CD14-positive monocyte (primary cell): Measurements from ENCODE around the gene ARID1B. TPM values are rescaled to one million over a fixed set of nuclear protein-coding genes. Genes with fewer than 3 reads are reported as not detected.

Experiments
- DNase-seq, 3 donors: peaks; one replicate each; pipeline ENCODE4 v3.0.0-alpha.2; 2011 to 2022
- H2AFZ ChIP-seq: 2 replicates; pipeline ENCODE4 v1.6.0; 2012; ENCODE audit warnings: mild to moderate bottlenecking, low read depth, low read length, inconsistent platforms; ENCODE audit not compliant: insufficient read depth, poor library complexity, severe bottlenecking
- H3K27ac ChIP-seq, 2 donors: 1 replicate in 1 of 2; 2 replicates in 1 of 2; pipeline ENCODE4 v1.5.1; 2012 to 2013; ENCODE audit warnings: low read length in 2 of 2, control low read depth in 1 of 2, inconsistent platforms in 1 of 2, low read depth in 1 of 2, mild to moderate bottlenecking in 1 of 2
- H3K27me3 ChIP-seq, 2 donors: one replicate each; pipeline versions ENCODE4 v1.6.0 to v1.6.1; 2011 to 2013; ENCODE audit warnings: low read length in 2 of 2; ENCODE audit not compliant: control insufficient read depth in 2 of 2, insufficient read depth in 2 of 2
- H3K36me3 ChIP-seq, 2 donors: replicated peaks in 1 of 2; 1 replicate in 1 of 2; 2 replicates in 1 of 2; pipeline versions ENCODE4 v1.5.1 to v1.6.1; 2012 to 2013; ENCODE audit warnings: low read length in 2 of 2, control low read depth in 1 of 2, inconsistent platforms in 1 of 2, mild to moderate bottlenecking in 1 of 2; ENCODE audit not compliant: insufficient read depth in 2 of 2, control insufficient read depth in 1 of 2
- H3K4me1 ChIP-seq, 2 donors: 1 replicate in 1 of 2; 2 replicates in 1 of 2; pipeline versions ENCODE4 v1.5.1 to v1.6.1; 2012 to 2013; ENCODE audit warnings: low read length in 2 of 2, control low read depth in 1 of 2, inconsistent platforms in 1 of 2, mild to moderate bottlenecking in 1 of 2, moderate library complexity in 1 of 2; ENCODE audit not compliant: insufficient read depth in 2 of 2, control insufficient read depth in 1 of 2
- H3K4me2 ChIP-seq: replicated peaks from 2 replicates; pipeline ENCODE3; 2012; ENCODE audit warnings: low read length, moderate library complexity, mild to moderate bottlenecking; ENCODE audit not compliant: poor library complexity, severe bottlenecking; ENCODE audit errors: extremely low read depth
- H3K4me3 ChIP-seq, 3 experiments: fragments of 200-600 bp in 1 of 3; sonication (generic) in 1 of 3; replicated peaks in 1 of 3; 1 replicate in 2 of 3; 2 replicates in 1 of 3; pipeline ENCODE4 v1.5.1; 2011 to 2013; ENCODE audit warnings: low read length in 3 of 3, mild to moderate bottlenecking in 3 of 3, control low read depth in 2 of 3, low read depth in 2 of 3, inconsistent platforms in 1 of 3, moderate library complexity in 1 of 3
- H3K79me2 ChIP-seq: 2 replicates; pipeline ENCODE4 v1.6.0; 2012; ENCODE audit warnings: mild to moderate bottlenecking, control low read depth, inconsistent platforms, low read length, moderate library complexity; ENCODE audit not compliant: insufficient read depth
- H3K9ac ChIP-seq: 2 replicates; pipeline ENCODE4 v1.6.0; 2017; ENCODE audit warnings: low read length, mild to moderate bottlenecking; ENCODE audit not compliant: insufficient read depth, poor library complexity, severe bottlenecking
- H3K9me3 ChIP-seq, 2 donors: replicated peaks in 1 of 2; 1 replicate in 1 of 2; 2 replicates in 1 of 2; pipeline versions ENCODE4 v1.5.1 to v1.6.1; 2012 to 2013; ENCODE audit warnings: low read length in 2 of 2, control low read depth in 1 of 2; ENCODE audit not compliant: control insufficient read depth in 1 of 2, insufficient read depth in 1 of 2
- H4K20me1 ChIP-seq: 2 replicates; pipeline ENCODE4 v1.6.0; 2012; ENCODE audit warnings: mild to moderate bottlenecking, low read length, control low read depth, moderate library complexity; ENCODE audit not compliant: insufficient read depth
- H3K27ac Mint-ChIP-seq, 7 donors: one replicate each; pipeline ENCODE4 v1.8.0; 2020; ENCODE audit warnings: mild to moderate bottlenecking in 7 of 7, mixed read lengths in 7 of 7, moderate library complexity in 6 of 7, inconsistent platforms in 2 of 7
- H3K27me3 Mint-ChIP-seq, 3 donors: one replicate each; pipeline ENCODE4 v1.8.0; 2021 to 2022; ENCODE audit warnings: low read depth in 3 of 3, mild to moderate bottlenecking in 3 of 3, mixed read lengths in 3 of 3, moderate library complexity in 3 of 3, inconsistent platforms in 1 of 3
- H3K36me3 Mint-ChIP-seq, 2 donors: one replicate each; pipeline ENCODE4 v1.8.0; 2020; ENCODE audit warnings: mixed read lengths in 2 of 2, inconsistent platforms in 1 of 2, mild to moderate bottlenecking in 1 of 2
- H3K4me1 Mint-ChIP-seq: one replicate; pipeline ENCODE4 v1.8.0; 2020; ENCODE audit warnings: mild to moderate bottlenecking, mixed read lengths
- H3K4me3 Mint-ChIP-seq, 2 donors: one replicate each; pipeline ENCODE4 v1.8.0; 2020; ENCODE audit warnings: mild to moderate bottlenecking in 2 of 2, mixed read lengths in 2 of 2, moderate library complexity in 1 of 2
- H3K9me3 Mint-ChIP-seq, 7 donors: one replicate each; pipeline ENCODE4 v1.8.0; 2020 to 2022; ENCODE audit warnings: mixed read lengths in 7 of 7, mild to moderate bottlenecking in 6 of 7, moderate library complexity in 6 of 7, inconsistent platforms in 2 of 7
- WGBS: methylation state at CpG from one replicate; pipeline ENCODE4 v1.1.5; 2013; ENCODE audit warnings: missing lambda C conversion rate; ENCODE audit not compliant: insufficient coverage; 5-methylcytosine and 5-hydroxymethylcytosine counted together
- intact Hi-C, 2 donors: fragments of 100-400 bp; cut with micrococcal nuclease; formaldehyde crosslinking; loops; one replicate each; pipeline versions ENCODE4 v1.15.0 to v1.15.1; 2023
- polyA plus RNA-seq, 3 donors: library from polyadenylated mRNA; depleted of rRNA in 1 of 3; unstranded in 2 of 3; stranded (reverse) in 1 of 3; fragments of 300-500 nt in 2 of 3; fragments of >200 nt in 1 of 3; fragmentation: Illumina TruSeq in 2 of 3; gene quantifications; 1 replicate in 2 of 3; 2 replicates in 1 of 3; pipeline ENCODE4 v1.2.3, GENCODE V29; 2012 to 2021
- TF ChIP-seq, protein P1 (sequence below): fragments of 200-600 bp; IDR thresholded peaks from one replicate; pipeline ENCODE4 v1.8.0; 2022; ENCODE audit warnings: antibody characterized with exemption, mild to moderate bottlenecking

Gene ARID1B
- polyA plus RNA-seq, 3 donors = 3.2 to 22.1 (median 3.8) TPM

DNA sequence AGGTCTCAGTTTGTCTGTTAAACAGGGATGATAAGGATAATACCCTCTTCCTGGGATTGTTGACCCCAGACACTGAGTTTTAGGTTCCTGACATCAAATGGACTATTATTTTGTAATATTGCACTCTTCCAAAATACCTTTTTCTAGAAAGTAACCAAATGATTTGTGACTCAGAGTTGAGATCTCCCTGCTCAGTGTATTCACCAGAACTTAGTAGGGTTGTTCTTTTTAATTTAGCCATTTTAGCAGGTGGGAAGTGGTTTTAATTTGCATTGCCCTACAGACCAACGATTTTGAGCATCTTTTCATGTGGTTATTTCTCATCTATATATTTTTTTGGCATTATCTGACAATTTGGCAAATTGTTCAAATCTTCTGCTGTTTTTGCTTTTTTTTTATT is 471.1 kb downstream of the ARID1B start:
- no peaks in the 10 kb centered on the region for H3K4me1 Mint-ChIP-seq
- no peak overlapping the region for H3K4me3 Mint-ChIP-seq
- intact Hi-C loops = no loop called here
- no peak overlapping the region for H3K4me2 ChIP-seq
- no peak overlapping the region for H3K27ac Mint-ChIP-seq
- H3K4me3 ChIP-seq = no peak overlapping the region
- no peak overlapping the region for H3K9ac ChIP-seq
- H3K27me3 Mint-ChIP-seq = peaks cover 3 to 6% (median 3%) of the 10 kb centered on the region in 3 donors
- no peaks in the 10 kb centered on the region for H4K20me1 ChIP-seq
- WGBS = no CpG with 5 or more reads among the region's 1 CpG
- H3K36me3 ChIP-seq = no peaks in the 10 kb centered on the region
- H3K4me1 ChIP-seq = no peaks in the 10 kb centered on the region
- no peak overlapping the region for H3K27ac ChIP-seq
- H3K27me3 ChIP-seq = no peaks in the 10 kb centered on the region
- TF ChIP-seq, protein P1, sequence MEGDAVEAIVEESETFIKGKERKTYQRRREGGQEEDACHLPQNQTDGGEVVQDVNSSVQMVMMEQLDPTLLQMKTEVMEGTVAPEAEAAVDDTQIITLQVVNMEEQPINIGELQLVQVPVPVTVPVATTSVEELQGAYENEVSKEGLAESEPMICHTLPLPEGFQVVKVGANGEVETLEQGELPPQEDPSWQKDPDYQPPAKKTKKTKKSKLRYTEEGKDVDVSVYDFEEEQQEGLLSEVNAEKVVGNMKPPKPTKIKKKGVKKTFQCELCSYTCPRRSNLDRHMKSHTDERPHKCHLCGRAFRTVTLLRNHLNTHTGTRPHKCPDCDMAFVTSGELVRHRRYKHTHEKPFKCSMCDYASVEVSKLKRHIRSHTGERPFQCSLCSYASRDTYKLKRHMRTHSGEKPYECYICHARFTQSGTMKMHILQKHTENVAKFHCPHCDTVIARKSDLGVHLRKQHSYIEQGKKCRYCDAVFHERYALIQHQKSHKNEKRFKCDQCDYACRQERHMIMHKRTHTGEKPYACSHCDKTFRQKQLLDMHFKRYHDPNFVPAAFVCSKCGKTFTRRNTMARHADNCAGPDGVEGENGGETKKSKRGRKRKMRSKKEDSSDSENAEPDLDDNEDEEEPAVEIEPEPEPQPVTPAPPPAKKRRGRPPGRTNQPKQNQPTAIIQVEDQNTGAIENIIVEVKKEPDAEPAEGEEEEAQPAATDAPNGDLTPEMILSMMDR = no peak
- no peaks in the 10 kb centered on the region for H3K79me2 ChIP-seq
- peaks cover 0 to 3% of the 10 kb centered on the region in 2 donors for H3K9me3 ChIP-seq
- H3K9me3 Mint-ChIP-seq = peaks cover 3 to 16% (median 9%) of the 10 kb centered on the region in 7 donors
- H3K36me3 Mint-ChIP-seq = no peaks in the 10 kb centered on the region
- DNase-seq = no peak
- H2AFZ ChIP-seq = no peak overlapping the region

DNA sequence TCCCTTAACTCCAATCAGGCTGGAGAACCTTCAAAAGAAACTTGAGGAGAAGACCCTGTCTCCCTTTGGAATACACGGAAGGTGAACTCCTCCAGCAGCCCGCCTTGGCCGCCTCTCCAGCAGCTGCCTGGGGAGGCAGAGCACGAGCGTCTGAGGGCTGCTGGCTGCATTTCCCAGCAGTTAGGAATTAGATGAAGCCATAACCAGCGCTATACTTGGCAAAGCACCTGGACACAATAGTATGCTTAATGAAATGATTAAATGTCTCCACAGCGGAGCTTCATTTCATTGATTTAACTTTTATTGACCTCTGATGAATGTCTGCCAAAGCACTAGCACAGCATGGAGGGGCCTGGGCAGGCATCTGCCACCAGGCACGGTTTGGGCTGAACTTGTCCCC is 472.6 kb downstream of the ARID1B start:
- Histone ChIP-seq H3K9me3 (peaks cover 0 to 3% of the 10 kb centered on the region in 2 donors), H4K20me1 (no peaks in the 10 kb centered on the region), H3K27me3 (no peaks in the 10 kb centered on the region), H3K4me3 (no peak overlapping the region), H3K36me3 (no peaks in the 10 kb centered on the region), H3K4me2 (no peak overlapping the region), H3K4me1 (no peaks in the 10 kb centered on the region), H3K9ac (no peak overlapping the region), H2AFZ (no peak overlapping the region), H3K79me2 (no peaks in the 10 kb centered on the region), H3K27ac (no peak overlapping the region)
- Mint-ChIP-seq H3K27me3 (peaks cover 0 to 7% (median 3%) of the 10 kb centered on the region in 3 donors), H3K4me1 (no peaks in the 10 kb centered on the region), H3K4me3 (no peak overlapping the region), H3K9me3 (peaks cover 3 to 14% (median 7%) of the 10 kb centered on the region in 7 donors), H3K36me3 (no peaks in the 10 kb centered on the region), H3K27ac (no peak overlapping the region)
- 92% methylated on average over 7 of the region's 8 CpGs for WGBS
- intact Hi-C loops = no loop called here
- TF ChIP-seq, protein P1 = no peak
- no peak for DNase-seq
